Parathyroid adenoma (tissue), 2 donors: ENCODE results near the gene BARX2.

Source experiments
- H2AFZ ChIP-seq: fragments of 300-600 bp; sonication (generic); one replicate; pipeline ENCODE4 v1.7.0; 2017; ENCODE audit warnings: antibody characterized with exemption, mild to moderate bottlenecking
- H3K27ac ChIP-seq: fragments of 300-600 bp; sonication (generic); one replicate; pipeline ENCODE4 v1.7.0; 2017
- H3K27me3 ChIP-seq: fragments of 300-600 bp; sonication (generic); one replicate; pipeline ENCODE4 v1.7.0; 2017; ENCODE audit warnings: low read length; ENCODE audit not compliant: control insufficient read depth, insufficient read depth
- H3K36me3 ChIP-seq: fragments of 300-600 bp; sonication (generic); one replicate; pipeline ENCODE4 v1.7.0; 2017; ENCODE audit warnings: low read length; ENCODE audit not compliant: control insufficient read depth, insufficient read depth
- H3K4me1 ChIP-seq: fragments of 300-600 bp; sonication (generic); one replicate; pipeline ENCODE4 v1.7.0; 2017; ENCODE audit warnings: control low read depth
- H3K4me2 ChIP-seq: fragments of 300-600 bp; sonication (generic); one replicate; pipeline ENCODE4 v1.7.0; 2017; ENCODE audit warnings: low read length
- H3K4me3 ChIP-seq: fragments of 300-600 bp; sonication (generic); one replicate; pipeline ENCODE4 v1.7.0; 2017; ENCODE audit warnings: low read depth, low read length
- H3K79me2 ChIP-seq: fragments of 300-600 bp; sonication (generic); one replicate; pipeline ENCODE4 v1.7.0; 2017; ENCODE audit warnings: control low read depth
- H3K9ac ChIP-seq: fragments of 300-600 bp; sonication (generic); one replicate; pipeline ENCODE4 v1.7.0; 2017; ENCODE audit warnings: mild to moderate bottlenecking
- H3K9me3 ChIP-seq: fragments of 300-600 bp; sonication (generic); one replicate; pipeline ENCODE4 v1.7.0; 2017; ENCODE audit warnings: low read length; ENCODE audit not compliant: control insufficient read depth
- CTCF ChIP-seq: fragments of 300-600 bp; sonication (generic); IDR thresholded peaks from one replicate; pipeline ENCODE4 v1.7.0; 2017; ENCODE audit warnings: antibody characterized with exemption, mild to moderate bottlenecking
- donor health status: primary hyperparathyroidism.

Gene BARX2

GRCh38 chr11:129455756-129456655 is 80.4 kb downstream of the BARX2 start:
- H3K36me3 ChIP-seq = no peaks in the 10 kb centered on the region

GRCh38 chr11:129457321-129457720 is 81.7 kb downstream of the BARX2 start:
- H3K79me2 ChIP-seq = no peaks in the 10 kb centered on the region
- no peaks in the 10 kb centered on the region for H3K4me1 ChIP-seq
- H3K4me3 ChIP-seq = no peak overlapping the region
- no peaks in the 10 kb centered on the region for H3K27me3 ChIP-seq
- TF ChIP-seq CTCF = no peak
- H3K9ac ChIP-seq = no peak overlapping the region
- H3K36me3 ChIP-seq = no peaks in the 10 kb centered on the region
- H3K9me3 ChIP-seq = no peaks in the 10 kb centered on the region
- no peak overlapping the region for H3K27ac ChIP-seq
- no peak overlapping the region for H3K4me2 ChIP-seq
- H2AFZ ChIP-seq = no peak overlapping the region

More at GRCh38 chr11:129455756-129456655, 80.4 kb downstream of the BARX2 start:
- no peak for TF ChIP-seq CTCF
- Histone ChIP-seq H3K27ac (no peak overlapping the region), H3K27me3 (no peaks in the 10 kb centered on the region), H3K79me2 (no peaks in the 10 kb centered on the region), H3K9me3 (no peaks in the 10 kb centered on the region), H2AFZ (no peak overlapping the region), H3K4me3 (no peak overlapping the region), H3K4me2 (no peak overlapping the region), H3K9ac (no peak overlapping the region), H3K4me1 (no peaks in the 10 kb centered on the region)

- Histone ChIP-seq H3K9me3 (no peaks in the 10 kb centered on the region), H3K27ac (no peak overlapping the region), H3K27me3 (no peaks in the 10 kb centered on the region), H2AFZ (no peak overlapping the region), H3K36me3 (no peaks in the 10 kb centered on the region), H3K4me2 (no peak overlapping the region), H3K4me1 (no peaks in the 10 kb centered on the region), H3K79me2 (no peaks in the 10 kb centered on the region), H3K9ac (no peak overlapping the region), H3K4me3 (no peak overlapping the region)
- TF ChIP-seq CTCF = no peak
These were observed 82.6 kb downstream of the BARX2 start for GRCh38 chr11:129458278-129458677.

- Histone ChIP-seq H2AFZ (no peak overlapping the region), H3K27ac (no peak overlapping the region), H3K79me2 (no peaks in the 10 kb centered on the region), H3K4me3 (no peak overlapping the region), H3K4me2 (no peak overlapping the region), H3K36me3 (no peaks in the 10 kb centered on the region), H3K4me1 (no peaks in the 10 kb centered on the region), H3K9me3 (no peaks in the 10 kb centered on the region), H3K27me3 (no peaks in the 10 kb centered on the region), H3K9ac (no peak overlapping the region)
- no peak for TF ChIP-seq CTCF
These were observed 83.3 kb downstream of the BARX2 start for GRCh38 chr11:129458756-129459535.
